ENCODE measurements around the gene MGAT4A.

DNA sequence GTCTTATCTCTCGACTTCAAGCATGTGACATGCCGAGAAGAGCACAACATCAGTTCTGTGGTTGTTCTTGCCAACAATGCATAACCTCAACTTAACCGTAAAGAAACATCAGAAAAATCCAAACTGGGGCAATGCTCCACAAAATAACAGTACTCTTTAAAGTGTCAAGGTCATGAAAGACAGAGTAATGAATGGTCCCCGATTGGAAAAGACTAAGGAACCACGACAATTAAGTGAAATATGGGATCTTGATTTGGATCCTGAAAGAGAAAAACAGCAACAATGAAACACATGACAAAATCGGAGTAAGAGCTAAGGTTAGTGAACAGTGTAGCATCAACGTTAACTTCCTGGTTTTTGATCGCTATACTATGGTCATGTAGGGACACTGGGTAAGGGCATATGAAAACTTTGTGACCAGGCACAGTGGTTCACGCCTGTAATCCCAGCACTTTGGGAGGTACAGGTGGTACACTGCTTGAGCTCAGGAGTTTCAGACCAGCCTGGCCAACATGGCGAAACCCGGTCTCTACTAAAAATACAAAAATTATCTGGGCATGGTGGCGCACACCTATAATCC, 67.3 kb downstream of the MGAT4A start:
- no peak for TF ChIP-seq CREB1 (CRISPR knock-in tag; IDR thresholded peaks at IDR 0.05; ENCODE audit: low read depth)
- TF ChIP-seq, protein P1, sequence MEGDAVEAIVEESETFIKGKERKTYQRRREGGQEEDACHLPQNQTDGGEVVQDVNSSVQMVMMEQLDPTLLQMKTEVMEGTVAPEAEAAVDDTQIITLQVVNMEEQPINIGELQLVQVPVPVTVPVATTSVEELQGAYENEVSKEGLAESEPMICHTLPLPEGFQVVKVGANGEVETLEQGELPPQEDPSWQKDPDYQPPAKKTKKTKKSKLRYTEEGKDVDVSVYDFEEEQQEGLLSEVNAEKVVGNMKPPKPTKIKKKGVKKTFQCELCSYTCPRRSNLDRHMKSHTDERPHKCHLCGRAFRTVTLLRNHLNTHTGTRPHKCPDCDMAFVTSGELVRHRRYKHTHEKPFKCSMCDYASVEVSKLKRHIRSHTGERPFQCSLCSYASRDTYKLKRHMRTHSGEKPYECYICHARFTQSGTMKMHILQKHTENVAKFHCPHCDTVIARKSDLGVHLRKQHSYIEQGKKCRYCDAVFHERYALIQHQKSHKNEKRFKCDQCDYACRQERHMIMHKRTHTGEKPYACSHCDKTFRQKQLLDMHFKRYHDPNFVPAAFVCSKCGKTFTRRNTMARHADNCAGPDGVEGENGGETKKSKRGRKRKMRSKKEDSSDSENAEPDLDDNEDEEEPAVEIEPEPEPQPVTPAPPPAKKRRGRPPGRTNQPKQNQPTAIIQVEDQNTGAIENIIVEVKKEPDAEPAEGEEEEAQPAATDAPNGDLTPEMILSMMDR (conservative IDR thresholded peaks at IDR 0.05; ENCODE audit: low read depth in 2 of 2): no peak

Measured in GM23338 (cell line).